ENCODE results near the gene GLIS1.
A peak's percentile ranks its signal among the peaks of the same experiment; 100 is the strongest.

GLIS1 gene

DNA sequence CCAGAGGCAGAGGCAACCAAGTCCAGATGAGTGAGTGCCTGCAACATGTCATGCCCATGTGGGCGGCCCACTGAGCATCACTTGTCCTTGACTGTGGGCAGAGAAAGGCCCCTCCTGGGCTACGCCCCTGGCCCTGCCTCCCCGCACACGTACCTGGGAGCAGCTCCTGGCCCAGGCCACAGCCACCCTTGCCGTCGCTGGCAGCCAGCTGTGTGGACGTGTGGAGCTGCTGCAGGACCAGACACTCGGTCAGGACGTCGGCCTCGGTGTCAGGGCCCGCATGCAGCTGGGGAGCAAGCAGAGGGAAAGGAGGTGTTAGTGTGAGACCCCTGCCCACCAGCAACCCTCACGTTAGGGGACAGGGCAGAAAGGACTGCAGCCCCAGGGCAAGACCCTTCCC, 218.5 kb downstream of the GLIS1 start:
- DNase-seq, result no peak

DNA sequence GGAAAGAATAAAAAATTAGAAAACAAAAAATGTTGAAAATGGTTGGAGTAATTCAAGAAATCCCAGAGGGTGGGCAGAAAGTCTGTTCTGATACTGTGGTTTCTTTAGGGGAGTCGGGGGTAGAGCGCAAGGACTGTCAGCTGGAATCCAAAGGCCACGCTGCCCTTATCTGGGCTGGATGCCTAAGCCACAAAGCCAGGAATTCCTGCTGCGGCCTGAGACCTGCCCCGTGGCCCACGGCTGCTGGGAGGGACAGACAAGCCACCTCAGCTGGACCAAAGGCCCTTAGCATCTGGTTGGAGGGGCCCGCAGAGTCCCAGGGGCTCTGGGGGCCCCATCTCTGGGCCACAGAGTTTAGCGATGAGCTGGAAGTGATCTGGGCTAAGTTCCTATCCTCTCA, 219.5 kb downstream of the GLIS1 start:
- no peak for DNase-seq

GRCh38 chr1:53518775-53519174, 220.2 kb downstream of the GLIS1 start:
- no peak for DNase-seq

GRCh38 chr1:53517821-53518352, 221.1 kb downstream of the GLIS1 start:
- DNase-seq, result no peak

DNA sequence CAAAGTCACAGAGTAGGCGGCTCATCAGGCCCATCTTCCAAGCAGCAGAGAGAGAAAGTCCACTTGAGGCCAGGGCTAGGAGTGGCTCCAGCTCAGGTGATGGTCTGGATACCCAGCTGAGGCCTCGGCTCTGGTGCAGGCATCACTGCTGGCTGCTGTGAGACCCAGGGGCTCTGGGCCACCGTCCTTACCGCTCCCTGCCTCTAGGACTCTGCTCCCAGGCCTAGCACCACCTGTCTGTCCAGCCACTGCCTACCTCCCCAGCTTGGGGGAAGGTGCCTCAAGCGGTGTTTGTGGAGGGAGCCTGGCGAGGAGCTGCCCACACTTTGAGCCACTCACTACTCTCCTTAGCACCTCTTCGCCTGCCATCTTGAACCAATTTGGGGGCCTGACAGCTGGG, 221.9 kb downstream of the GLIS1 start:
- DNase-seq, result no peak

GRCh38 chr1:53516181-53516580, 222.8 kb downstream of the GLIS1 start:
- no peak for DNase-seq

DNA sequence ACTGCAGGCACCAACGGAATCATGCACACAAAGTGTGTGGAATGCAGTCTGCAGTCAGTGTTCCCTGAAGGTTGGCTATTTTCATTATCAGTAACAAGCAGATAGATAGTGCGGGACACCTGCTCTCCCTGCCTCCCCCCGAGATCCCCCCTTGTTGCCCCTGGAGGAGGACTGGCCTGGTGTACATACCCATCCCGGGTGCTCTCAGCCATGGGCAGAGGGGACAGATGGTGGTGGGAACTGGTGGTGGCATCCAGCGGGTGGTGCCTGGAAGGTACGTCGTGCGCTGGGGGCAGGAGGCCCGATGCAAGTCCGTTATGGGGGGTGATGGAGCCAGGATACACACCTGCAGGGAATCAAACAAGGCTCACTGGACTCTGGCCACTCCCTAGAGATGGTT, 224.5 kb downstream of the GLIS1 start:
- DNase-seq, result no peak

GRCh38 chr1:53513846-53514245, 225.1 kb downstream of the GLIS1 start:
- DNase-seq, result no peak

DNA sequence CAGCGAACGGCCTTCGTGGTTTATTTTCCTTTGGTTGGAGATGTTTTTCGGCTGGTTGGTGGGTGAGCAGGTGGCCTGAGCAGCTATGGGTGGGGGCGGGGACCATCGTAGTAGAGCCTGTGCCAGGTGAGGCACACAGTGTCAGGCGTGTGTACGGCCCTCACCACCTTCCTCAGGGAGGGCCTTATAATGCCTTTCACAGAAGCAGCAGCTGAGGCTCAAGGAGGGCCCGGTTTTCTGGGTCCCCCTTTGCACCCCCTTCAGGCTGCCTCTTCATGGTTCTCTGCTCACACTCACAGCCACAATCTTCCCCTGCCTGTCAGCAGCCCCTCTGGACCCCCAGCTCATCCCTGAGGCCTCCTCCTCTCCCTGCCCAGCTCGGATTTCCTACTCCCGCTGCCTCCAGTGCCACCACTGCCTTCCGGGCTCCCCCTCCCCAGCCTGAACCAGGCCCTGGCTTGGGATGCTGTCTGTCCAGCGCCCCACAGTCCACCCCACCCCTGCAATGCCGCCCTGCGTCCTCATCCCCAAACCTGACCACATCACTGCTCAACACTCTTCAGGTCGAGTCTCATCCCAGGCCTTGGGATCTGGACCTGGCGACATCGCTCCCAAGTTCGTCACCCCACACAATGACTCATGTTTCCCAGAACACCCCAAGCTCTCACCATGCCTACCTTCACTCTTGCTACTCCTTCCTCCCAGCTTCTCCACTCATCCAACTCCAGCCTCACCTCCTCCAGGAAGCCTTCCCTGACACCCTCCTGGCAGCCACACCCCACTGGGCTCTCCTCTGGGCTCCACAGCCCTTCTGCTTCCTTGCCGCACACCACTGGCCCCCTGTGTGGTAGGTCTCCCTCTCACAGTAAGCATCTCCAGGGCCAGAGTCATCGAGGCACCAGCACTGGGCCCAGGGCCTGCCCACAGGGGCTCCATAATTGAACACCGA, 225.9 kb downstream of the GLIS1 start:
- DNase-seq, result no peak

DNA sequence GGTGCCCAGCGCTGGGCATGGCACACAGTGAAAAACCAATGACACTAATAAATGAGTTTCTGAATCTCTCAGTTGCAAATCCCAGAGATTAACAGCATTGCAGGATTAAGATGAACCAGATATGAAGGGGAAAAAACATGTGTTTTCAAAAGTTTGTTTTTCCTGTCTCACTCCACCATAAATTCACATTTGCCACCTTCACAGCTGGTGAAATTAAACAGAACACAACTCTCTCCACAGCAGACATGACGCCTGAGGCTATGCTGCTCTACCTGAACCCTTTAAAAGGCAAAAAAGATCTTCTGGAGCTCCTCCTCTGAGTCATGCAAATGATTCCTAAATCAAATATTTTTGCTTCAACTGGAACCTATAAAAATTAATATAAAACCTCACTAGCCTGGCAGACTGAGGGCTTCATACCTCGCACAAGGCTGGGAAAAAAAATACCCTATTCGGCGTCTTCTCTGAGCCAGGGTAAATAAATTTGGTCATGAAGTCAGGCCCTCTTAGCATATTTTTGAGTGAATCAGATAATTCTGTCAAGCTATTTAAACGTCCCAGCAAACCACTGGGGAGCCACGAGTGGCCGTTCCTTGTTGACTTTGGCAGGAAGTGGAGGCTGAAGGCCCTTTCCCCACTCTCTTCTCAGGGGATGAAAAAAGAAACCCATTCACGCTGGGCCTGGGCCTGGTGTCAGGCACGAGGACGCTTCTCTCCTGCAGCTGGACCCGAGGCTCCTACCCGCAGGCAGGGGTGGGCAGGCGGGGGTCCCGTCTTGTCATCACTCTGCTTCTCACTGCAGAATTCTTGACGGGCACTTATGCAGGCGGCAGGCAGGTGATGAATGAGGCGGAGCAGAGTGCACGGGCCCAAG, 226.8 kb downstream of the GLIS1 start:
- DNase-seq, result no peak

- no peak for DNase-seq
These were observed 227.5 kb downstream of the GLIS1 start for GRCh38 chr1:53511323-53511932.

DNA sequence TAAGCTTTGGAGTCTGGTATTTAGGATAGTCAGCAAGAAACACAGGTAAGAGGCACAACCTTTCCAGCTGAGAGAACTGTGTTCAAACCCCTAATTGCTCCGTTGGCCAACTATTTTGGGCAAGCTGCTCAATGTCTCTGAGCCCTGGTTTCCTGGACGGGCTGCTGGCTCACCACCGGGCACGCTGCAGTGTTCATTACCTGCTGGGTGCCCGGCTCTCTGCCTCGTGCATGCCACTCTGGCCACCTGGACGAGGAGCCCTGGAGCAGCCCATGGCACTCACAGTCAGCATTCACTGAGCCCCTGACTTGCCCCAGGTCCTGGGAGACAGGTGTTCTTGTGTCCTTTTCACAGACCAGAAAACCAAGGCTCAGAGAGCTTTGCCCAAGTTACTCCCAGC, 228.7 kb downstream of the GLIS1 start:
- no peak for DNase-seq

DNA sequence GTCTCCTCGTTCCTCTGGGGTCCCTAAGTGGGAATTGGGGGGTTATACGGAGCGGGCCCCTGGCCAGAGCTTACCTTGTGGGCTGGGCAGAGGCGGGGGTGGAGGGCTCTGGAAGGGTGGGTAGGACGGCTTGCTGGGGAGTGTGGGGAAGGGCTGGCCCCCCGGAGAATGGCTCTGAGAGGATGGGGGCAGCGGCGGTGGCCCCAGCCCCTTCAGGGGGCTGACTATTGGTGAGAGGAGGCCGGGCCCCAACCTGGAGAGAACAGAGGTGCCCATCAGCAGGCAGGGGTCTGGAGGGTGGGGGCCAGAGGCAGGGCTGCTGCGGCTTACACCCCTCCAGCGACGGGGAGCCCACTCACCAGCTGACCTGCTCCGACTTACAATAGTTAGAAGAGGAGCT, 229.2 kb downstream of the GLIS1 start:
- no peak for DNase-seq

- peak; percentile 60 to 79 (median 66) for DNase-seq
These were observed 229.8 kb downstream of the GLIS1 start for GRCh38 chr1:53508991-53509666.

GRCh38 chr1:53508056-53508990, 230.6 kb downstream of the GLIS1 start:
- no peak for DNase-seq

DNA sequence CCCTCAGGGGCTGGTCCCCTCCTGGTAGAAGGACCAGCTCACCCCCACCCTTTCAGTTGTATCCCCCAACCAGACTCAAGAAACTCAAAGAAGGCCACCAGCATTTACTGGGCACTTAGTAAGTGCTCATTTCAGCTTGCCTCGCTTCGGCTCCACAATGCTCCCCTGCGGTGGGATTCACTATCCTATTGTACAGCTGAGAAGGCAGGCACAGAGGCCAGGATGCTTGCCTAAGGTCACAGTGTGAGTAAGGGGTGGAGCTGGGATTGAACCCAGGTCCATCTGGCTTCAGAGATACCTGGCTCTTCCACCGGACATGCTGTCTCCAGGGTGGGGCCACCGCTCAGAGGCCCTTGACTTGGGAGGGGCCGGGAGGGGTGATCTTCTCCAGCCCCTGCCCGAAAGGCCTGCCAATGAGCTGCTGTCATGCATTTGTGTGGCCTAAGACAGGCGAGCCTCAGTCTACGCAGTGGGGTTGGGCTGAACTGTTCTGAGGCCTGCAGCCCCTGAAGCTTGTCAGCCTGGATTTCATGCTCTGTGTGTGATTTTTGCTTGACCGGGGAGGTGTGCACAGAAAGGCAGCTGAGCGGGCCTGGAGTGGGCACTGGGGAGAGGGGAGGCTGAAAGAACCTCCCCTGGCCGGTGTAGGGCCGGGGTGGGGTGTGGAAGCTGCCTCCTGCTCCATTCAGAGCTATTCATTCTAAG, 231.7 kb downstream of the GLIS1 start:
- DNase-seq, result no peak

- DNase-seq, result no peak
These were observed 232.5 kb downstream of the GLIS1 start for GRCh38 chr1:53506355-53507050.

DNA sequence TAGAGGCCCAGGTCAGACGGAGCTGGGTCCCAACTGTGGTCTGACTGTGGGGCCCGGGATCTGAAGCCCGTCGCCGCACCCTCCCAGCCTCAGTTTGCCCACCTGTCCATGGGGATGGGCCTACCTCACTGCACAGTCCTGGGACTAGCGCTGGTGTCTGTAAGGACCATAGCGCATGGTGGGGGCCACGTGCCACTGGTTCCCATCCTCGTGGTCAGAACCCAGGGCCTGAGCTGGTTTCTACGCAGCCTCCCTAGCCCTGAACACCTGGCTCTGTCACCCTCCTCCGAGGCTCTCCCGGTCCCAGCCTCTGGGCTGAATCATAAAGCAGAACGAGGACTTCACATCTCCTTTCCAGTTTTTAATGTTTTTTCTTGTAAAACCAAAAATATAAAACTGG, 233.1 kb downstream of the GLIS1 start:
- DNase-seq, result no peak

- DNase-seq, result no peak
These were observed 233.6 kb downstream of the GLIS1 start for GRCh38 chr1:53505401-53505800.

GRCh38 chr1:53504901-53505300, 234.1 kb downstream of the GLIS1 start:
- DNase-seq, result no peak

Measured in suppressor macrophage treated with lipopolysaccharide for 1 hour (primary cell).